ENCODE results near the gene PELO. TPM values are rescaled to one million over a fixed set of nuclear protein-coding genes. Genes with fewer than 3 reads are reported as not detected.

PELO gene
- total RNA-seq, 1 donor from 2014 or later, result 18.0 TPM

- H3K9me3 Mint-ChIP-seq, result no peaks in the 10 kb centered on the region
- no peak overlapping the region for H3K4me3 Mint-ChIP-seq
- no peak for TF ChIP-seq CTCF (conservative IDR thresholded peaks at IDR 0.05)
- no peak for DNase-seq (ENCODE audit: extremely low spot score, unreplicated experiment)
- H3K36me3 Mint-ChIP-seq, result no peaks in the 10 kb centered on the region
- peaks cover 2% of the 10 kb centered on the region for H3K4me1 Mint-ChIP-seq (ENCODE audit: unreplicated experiment)
- H3K27me3 Mint-ChIP-seq, result peaks cover 4% of the 10 kb centered on the region
- H3K27ac Mint-ChIP-seq, result no peak overlapping the region
Observed at GRCh38 chr5:52779213-52779612, 8.5 kb upstream of the PELO start.

GRCh38 chr5:52783226-52783959 is 4.3 kb upstream of the PELO start:
- H3K4me3 Mint-ChIP-seq, result no peak overlapping the region
- no peak for DNase-seq (ENCODE audit: extremely low spot score, unreplicated experiment)
- no peak for TF ChIP-seq CTCF (conservative IDR thresholded peaks at IDR 0.05)
- no peak overlapping the region for H3K27ac Mint-ChIP-seq
- no peaks in the 10 kb centered on the region for H3K9me3 Mint-ChIP-seq
- H3K4me1 Mint-ChIP-seq (ENCODE audit: unreplicated experiment), result peaks cover 8% of the 10 kb centered on the region
- H3K27me3 Mint-ChIP-seq, result peaks cover 24% of the 10 kb centered on the region
- no peaks in the 10 kb centered on the region for H3K36me3 Mint-ChIP-seq

- Mint-ChIP-seq H3K27me3 (peaks cover 37% of the 10 kb centered on the region), H3K4me1 (ENCODE audit: unreplicated experiment) (peaks cover 8% of the 10 kb centered on the region), H3K36me3 (no peaks in the 10 kb centered on the region), H3K4me3 (no peak overlapping the region), H3K27ac (no peak overlapping the region), H3K9me3 (no peaks in the 10 kb centered on the region)
- TF ChIP-seq CTCF (conservative IDR thresholded peaks at IDR 0.05), result no peak
- DNase-seq (ENCODE audit: extremely low spot score, unreplicated experiment), result no peak
Observed at GRCh38 chr5:52784737-52785136, 3.0 kb upstream of the PELO start.

GRCh38 chr5:52786391-52786790 is 1.3 kb upstream of the PELO start:
- Mint-ChIP-seq H3K27ac (no peak overlapping the region), H3K27me3 (peaks cover 50% of the 10 kb centered on the region), H3K4me3 (peak overlapping the region; percentile 27), H3K4me1 (ENCODE audit: unreplicated experiment) (peaks cover 15% of the 10 kb centered on the region), H3K36me3 (no peaks in the 10 kb centered on the region), H3K9me3 (no peaks in the 10 kb centered on the region)
- no peak for TF ChIP-seq CTCF (conservative IDR thresholded peaks at IDR 0.05)
- no peak for DNase-seq (ENCODE audit: extremely low spot score, unreplicated experiment)

GRCh38 chr5:52786949-52787599 is 642 bp upstream of the PELO start:
- Mint-ChIP-seq H3K4me1 (ENCODE audit: unreplicated experiment) (peaks cover 15% of the 10 kb centered on the region), H3K36me3 (no peaks in the 10 kb centered on the region), H3K27ac (peak overlapping the region; percentile 5), H3K9me3 (no peaks in the 10 kb centered on the region), H3K4me3 (peak overlapping the region; percentile 93), H3K27me3 (peaks cover 50% of the 10 kb centered on the region)
- no peak for DNase-seq (ENCODE audit: extremely low spot score, unreplicated experiment)
- TF ChIP-seq CTCF (conservative IDR thresholded peaks at IDR 0.05), result no peak

Data from type B pancreatic cell (in vitro differentiated cells).